SW 1271 (cell line): ENCODE results near the gene MYL10.

Experiments
- DNase-seq, 2 experiments: peaks; one replicate each; lab custom pipeline; 2025; lab: John Stamatoyannopoulos, UW

The MYL10 gene

GRCh38 chr7:101629171-101629570, at the start of gene MYL10:
MYL10 (minus strand) TSS chr7:101629296; CDS start chr7:101629118, 178 bp downstream.
- no peak for DNase-seq

GRCh38 chr7:101678658-101679057, 49.6 kb upstream of the MYL10 start:
- DNase-seq = no peak

- peak; percentile 37 to 42 for DNase-seq
Measured at GRCh38 chr7:101677797-101678479, 48.8 kb upstream of the MYL10 start.

- no peak for DNase-seq
Measured at GRCh38 chr7:101677391-101677790, 48.3 kb upstream of the MYL10 start.

- no peak for DNase-seq
Measured at GRCh38 chr7:101676956-101677355, 47.9 kb upstream of the MYL10 start.

- DNase-seq = no peak
Measured at GRCh38 chr7:101676062-101676598, 47.0 kb upstream of the MYL10 start.

- no peak for DNase-seq
Measured at GRCh38 chr7:101674439-101674838, 45.3 kb upstream of the MYL10 start.

- DNase-seq = peak in 1 of 2 experiments; percentile 12
Measured at GRCh38 chr7:101673951-101674350, 44.9 kb upstream of the MYL10 start.

- DNase-seq = no peak
Measured at GRCh38 chr7:101673315-101673714, 44.2 kb upstream of the MYL10 start.

- no peak for DNase-seq
Measured at GRCh38 chr7:101671371-101672356, 42.6 kb upstream of the MYL10 start.

GRCh38 chr7:101669307-101669706, 40.2 kb upstream of the MYL10 start:
- no peak for DNase-seq

GRCh38 chr7:101668726-101669125, 39.6 kb upstream of the MYL10 start:
- no peak for DNase-seq

GRCh38 chr7:101667920-101668319, 38.8 kb upstream of the MYL10 start:
- no peak for DNase-seq

- no peak for DNase-seq
Measured at GRCh38 chr7:101667399-101667798, 38.3 kb upstream of the MYL10 start.

- no peak for DNase-seq
Measured at GRCh38 chr7:101666741-101667140, 37.6 kb upstream of the MYL10 start.

- DNase-seq = no peak
Measured at GRCh38 chr7:101666293-101666692, 37.2 kb upstream of the MYL10 start.

GRCh38 chr7:101664893-101665471, 35.9 kb upstream of the MYL10 start:
- DNase-seq = no peak

- no peak for DNase-seq
Measured at GRCh38 chr7:101664436-101664835, 35.3 kb upstream of the MYL10 start.

- DNase-seq = no peak
Measured at GRCh38 chr7:101663747-101664146, 34.7 kb upstream of the MYL10 start.

GRCh38 chr7:101662447-101662998, 33.4 kb upstream of the MYL10 start:
- no peak for DNase-seq

- DNase-seq = no peak
Measured at GRCh38 chr7:101659706-101660105, 30.6 kb upstream of the MYL10 start.

- DNase-seq = no peak
Measured at GRCh38 chr7:101657171-101657570, 28.1 kb upstream of the MYL10 start.
